ENCODE measurements around the gene OR52A1.
"Not testable (repeated sequence)": the region's sequence is repeated elsewhere in the genome, so short reads cannot be mapped to it uniquely, and the experiment has no call there.

DNA sequence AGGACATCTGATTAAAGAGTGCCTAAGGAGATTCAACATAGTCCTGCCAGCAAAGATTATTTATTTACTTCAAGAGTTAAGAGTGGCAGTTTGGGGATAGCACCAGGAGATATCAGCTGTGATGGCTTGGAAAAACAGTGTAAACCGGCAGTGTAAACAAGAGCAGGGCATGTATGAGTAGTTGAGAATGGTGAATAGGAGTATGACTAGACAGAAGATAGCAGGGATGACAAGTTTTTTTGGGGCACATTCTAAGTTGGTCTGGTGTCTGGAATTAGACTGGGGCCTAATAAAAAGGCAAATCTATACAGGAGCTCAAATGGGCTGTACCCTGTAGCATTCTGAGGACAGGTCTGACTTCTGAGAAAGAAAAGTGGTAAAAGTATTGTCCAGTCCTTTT is 6.5 kb upstream of the OR52A1 start:
- not testable (repeated sequence) for TF ChIP-seq SMC3 (IDR thresholded peaks at IDR 0.05; ENCODE audit: low read depth, low read length); POLR2A (IDR thresholded peaks at IDR 0.05; ENCODE audit: low read depth, low read length); RAD21 (IDR thresholded peaks at IDR 0.05; ENCODE audit: low read length); FOS (IDR thresholded peaks at IDR 0.05; ENCODE audit: low read depth, low read length); ELK1 (IDR thresholded peaks at IDR 0.05; ENCODE audit: borderline replicate concordance, low read depth, low read length); BHLHE40 (IDR thresholded peaks at IDR 0.05; ENCODE audit: low read depth, low read length); MAZ (IDR thresholded peaks at IDR 0.05; ENCODE audit: borderline replicate concordance, low read depth, low read length); NFE2L2 (IDR thresholded peaks at IDR 0.05; ENCODE audit: low read depth, low read length)
- TF ChIP-seq, protein P1, sequence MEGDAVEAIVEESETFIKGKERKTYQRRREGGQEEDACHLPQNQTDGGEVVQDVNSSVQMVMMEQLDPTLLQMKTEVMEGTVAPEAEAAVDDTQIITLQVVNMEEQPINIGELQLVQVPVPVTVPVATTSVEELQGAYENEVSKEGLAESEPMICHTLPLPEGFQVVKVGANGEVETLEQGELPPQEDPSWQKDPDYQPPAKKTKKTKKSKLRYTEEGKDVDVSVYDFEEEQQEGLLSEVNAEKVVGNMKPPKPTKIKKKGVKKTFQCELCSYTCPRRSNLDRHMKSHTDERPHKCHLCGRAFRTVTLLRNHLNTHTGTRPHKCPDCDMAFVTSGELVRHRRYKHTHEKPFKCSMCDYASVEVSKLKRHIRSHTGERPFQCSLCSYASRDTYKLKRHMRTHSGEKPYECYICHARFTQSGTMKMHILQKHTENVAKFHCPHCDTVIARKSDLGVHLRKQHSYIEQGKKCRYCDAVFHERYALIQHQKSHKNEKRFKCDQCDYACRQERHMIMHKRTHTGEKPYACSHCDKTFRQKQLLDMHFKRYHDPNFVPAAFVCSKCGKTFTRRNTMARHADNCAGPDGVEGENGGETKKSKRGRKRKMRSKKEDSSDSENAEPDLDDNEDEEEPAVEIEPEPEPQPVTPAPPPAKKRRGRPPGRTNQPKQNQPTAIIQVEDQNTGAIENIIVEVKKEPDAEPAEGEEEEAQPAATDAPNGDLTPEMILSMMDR (conservative IDR thresholded peaks at IDR 0.05; ENCODE audit: low read depth, low read length), result not testable (repeated sequence)
